Myocyte (in vitro differentiated cells): ENCODE measurements around the gene TOM1. TPM values are rescaled to one million over a fixed set of nuclear protein-coding genes. Genes with fewer than 3 reads are reported as not detected.

Experiments used
- DNase-seq: peaks from one replicate; pipeline ENCODE4 v3.0.0-alpha.2; 2012; ENCODE audit warnings: low read depth
- total RNA-seq: library from RNA; depleted of rRNA; stranded (reverse); fragments of >200 nt; gene quantifications from 2 replicates; pipeline ENCODE4 v1.2.3, GENCODE V29; 2014

TOM1 gene
- total RNA-seq, 1 donor from 2014 or later, result 162 TPM

DNA sequence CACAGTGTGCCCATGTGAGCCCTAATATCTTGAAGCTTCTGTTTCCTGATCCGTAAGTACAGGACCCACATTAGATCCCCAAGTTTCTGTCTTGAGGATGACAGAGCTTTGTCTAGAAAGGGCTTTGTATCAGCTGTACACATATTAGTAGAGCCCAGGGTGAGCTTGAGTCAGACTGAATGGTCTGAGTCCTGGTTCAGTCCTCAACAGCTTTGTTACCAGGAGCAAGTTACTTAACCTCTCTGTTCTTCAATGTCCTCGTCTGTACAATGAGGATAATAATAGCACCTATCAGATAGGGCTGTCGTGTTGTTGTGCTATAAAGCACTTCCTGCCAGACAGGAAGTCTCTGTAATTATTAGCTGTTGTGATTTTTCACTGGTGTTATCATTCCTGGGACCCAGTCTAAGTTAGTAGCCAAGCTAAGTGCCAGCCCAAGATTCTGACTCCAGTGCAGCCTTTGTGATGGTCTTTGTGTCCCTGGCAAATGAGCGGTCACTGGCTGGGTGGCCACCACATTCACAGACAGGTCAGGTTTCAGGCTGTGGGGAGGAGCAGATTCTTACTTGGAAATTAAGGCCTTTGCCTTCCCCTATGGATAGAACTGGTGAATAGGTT lies 6.8 kb downstream of the TOM1 start:
- DNase-seq, result peak; percentile 62

GRCh38 chr22:35307372-35307771 lies 7.7 kb downstream of the TOM1 start:
- no peak for DNase-seq

GRCh38 chr22:35307892-35308291 lies 8.2 kb downstream of the TOM1 start:
- no peak for DNase-seq

GRCh38 chr22:35308480-35309021 lies 8.9 kb downstream of the TOM1 start:
- no peak for DNase-seq

DNA sequence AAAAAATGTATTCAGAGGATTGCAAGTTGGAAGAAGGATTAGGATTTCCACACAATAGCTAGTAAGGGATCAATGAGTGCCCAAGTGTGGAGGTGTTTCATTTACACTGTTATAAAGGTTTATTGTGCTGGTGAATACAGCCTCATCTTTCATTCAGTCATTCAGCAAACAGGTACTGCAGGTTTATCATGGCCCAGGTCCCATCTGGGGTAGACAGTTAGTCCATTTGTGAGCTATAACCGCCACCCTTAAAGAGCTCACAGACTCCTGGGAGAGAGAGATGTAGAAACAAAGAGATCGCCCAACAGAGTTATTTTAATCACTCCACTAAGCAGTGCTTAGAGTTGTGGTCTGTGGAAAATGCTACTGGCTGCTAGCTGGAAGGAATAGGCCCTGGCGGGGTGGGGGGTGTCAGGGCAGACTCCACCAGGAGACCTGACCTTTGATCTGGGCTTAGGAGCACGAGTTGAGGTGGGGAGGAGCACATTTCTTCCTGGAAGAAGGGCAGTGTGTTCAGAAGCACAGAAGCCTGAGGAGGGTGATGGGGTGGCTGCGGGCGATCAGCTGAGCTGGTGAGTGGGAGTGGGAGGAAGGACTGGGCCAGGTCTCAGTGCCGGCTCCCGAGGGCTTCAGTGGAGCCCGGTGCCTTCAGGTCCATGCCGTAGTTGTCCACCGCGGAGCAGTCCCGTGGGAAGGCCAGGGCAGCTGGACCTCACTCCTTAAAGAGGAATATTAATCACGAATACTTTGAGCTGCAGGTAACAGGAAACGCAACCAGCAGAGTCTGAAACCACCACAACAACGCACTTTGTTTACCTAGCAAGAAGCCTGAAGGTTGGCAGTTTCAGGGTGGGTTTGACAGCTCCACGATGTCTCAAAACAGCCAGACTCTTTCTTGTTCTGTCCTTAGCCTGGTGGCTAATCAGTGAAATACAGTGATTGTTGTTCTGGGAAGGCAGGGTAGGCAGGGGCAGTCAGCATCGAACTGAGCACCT lies 11.2 kb downstream of the TOM1 start:
- peak; percentile 73 for DNase-seq

- DNase-seq, result no peak
Observed at GRCh38 chr22:35311551-35311999, 11.9 kb downstream of the TOM1 start.

DNA sequence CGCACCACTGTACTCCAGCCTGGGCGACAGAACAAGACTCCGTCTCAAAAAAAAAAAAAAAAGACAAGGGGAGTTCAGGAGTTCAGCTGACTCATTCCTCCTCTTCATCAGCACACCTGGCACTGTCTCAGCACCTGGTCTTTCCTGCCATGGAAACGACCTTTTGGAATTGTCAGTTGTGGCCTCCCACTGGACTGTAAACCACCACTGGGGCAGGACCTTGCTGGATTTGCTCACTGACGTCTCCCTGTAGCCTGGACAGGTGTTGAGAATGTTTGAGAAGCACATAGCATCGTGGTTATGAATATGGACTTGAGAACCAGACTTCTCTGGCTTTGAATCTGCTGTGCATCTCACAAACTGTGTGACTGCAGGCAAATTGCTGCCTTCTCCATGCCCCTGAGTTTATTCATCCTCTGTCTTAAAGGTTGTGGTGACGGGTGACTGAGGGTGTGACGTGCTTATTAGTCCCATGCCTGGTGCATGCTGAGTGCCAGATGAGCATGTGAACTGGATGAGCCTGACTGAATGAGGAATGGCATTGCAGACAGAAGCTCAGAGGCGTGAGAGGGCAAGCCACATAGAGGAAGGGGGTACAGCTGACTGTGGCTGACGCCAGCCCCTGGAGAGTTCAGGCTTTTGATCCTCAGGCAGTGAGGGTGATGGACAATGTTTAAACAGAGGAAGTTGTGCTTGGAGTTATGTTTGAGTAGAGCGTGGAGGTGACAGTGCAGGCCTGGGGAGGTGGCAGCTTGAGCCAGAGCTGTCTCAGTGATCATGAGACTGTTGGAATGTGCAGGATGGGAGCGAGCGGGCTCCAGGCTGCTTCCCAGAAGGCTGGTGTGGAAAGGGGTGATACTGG lies 12.7 kb downstream of the TOM1 start:
- DNase-seq, result peak; percentile 86

DNA sequence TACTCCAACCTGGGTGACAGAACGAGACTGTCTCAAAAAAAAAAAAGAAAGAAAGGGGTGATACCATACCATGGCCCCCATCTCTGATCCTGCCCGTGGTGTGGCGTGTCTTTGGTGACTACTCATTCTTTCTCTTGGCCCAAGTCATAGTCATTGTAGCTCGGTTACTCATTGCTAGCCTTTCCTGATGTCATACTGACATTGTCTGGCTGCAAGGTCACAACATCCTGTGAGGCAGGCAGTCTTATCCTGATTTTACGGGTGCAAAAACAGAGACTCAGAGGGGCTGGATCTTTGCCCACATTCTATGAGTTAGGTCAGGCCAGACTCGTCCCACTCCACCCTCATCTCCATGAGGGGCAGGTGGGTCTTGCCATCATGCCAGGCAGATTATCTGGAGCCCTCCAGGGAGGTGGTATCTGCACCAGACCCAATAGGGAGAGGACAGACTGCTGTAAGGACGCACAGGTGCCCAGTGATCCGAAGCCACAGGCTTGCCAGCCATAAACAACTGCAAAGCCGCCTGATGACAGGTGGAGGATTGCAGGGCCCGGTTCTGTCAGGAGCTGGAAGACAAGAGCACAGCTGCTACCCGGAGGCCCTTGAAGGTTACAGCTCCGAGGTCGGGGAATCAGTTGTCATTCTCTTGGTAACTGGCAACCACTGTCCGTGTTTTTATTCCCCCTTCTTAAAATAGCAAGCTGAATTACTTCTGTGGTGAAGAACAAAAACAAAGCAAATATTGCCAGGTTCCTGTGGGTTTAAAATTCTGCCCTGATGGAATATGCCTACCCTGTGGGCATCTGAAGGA lies 13.8 kb downstream of the TOM1 start:
- peak; percentile 100 for DNase-seq

DNA sequence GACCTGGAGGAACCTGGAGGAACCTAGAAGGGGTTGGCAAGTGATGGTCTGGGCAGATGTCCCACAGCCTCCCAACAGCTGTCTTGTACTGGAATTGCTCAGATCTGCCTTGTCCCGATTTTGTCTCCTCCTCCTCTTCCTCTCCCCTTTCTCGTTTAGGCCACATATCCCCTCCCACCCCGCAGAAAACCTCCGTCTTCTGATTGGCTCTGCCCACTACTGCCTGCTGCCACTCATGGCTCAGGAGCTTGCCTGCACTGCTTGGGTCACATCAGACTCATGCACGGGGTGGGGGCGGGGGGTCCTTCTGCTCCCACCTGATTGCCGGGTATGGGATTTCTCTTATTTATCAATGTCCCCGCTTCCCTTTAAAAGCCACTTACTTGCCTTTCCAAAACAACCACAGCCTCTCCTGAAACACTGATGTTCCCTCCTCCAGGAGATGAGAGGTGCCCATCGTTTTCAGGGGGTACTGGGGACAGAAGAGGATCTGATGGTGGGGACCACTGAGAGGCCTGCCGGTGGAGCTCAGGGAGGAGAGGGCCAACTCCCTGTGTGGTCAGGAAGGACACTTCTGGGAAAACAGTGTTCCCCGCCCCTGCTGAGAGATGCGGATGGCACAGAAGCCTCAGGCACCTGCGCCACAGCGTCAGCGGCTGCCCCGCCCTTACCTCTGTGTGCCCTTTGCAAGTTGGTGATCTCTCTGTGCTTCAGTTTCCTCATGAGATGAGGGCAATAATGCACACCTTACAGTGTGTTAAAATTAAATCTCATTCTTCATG lies 14.7 kb downstream of the TOM1 start:
- no peak for DNase-seq

DNA sequence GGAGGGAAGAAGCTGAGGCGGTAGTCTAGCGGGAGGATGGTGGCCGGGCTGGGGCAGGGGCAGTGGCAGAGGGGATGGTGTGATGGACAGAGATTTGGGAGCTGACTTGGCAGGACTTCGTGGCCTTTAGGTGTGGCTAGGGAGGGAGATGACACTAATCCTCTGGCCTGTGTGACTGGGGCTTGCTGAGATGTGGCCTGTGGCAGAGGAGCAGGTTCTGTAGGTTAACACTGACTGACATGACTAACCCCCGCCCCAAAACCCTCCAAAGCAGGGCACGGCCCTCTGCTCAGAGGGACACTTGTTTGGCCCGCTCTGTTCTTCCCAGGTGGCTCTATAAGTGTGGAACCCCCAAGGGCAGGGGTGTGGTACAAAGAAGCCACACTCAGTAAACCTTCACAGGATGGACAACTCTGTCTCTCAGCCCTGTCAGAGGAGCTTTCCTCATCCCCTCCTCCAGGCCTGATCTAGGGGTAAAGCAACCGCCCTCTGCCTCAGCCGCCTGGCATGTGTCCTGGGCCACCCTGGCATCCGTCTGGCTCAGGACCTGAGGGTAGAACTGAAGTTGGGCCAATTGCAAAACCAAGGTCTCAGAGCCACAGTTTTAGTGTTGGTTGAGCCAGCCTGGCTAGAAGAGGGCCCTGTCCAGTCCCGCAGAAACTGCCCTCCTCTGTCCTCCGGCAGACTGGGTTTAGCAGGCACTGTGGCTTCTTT lies 15.6 kb downstream of the TOM1 start:
- peak; percentile 47 for DNase-seq

- DNase-seq, result peak; percentile 48
Observed at GRCh38 chr22:35315855-35316745, 16.4 kb downstream of the TOM1 start.

DNA sequence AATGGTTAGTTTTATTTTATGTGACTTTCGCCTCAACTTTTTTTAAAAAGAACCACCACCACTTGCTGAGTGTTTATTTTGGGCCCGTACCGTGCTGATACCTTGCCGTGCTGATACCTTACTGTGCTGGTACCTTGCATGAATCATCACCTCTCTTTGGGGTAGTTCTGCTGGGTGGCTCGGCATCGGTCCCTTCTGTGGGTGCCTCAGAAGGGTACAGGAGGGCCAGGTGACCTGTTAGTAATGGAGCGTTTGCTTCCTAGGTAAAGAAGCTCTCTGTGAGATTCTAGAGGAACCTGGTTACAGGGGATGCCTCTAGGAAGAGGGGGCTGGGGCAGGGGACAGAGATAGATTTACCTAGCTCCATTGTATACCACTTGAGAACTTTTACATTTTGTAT lies 17.1 kb downstream of the TOM1 start:
- no peak for DNase-seq

DNA sequence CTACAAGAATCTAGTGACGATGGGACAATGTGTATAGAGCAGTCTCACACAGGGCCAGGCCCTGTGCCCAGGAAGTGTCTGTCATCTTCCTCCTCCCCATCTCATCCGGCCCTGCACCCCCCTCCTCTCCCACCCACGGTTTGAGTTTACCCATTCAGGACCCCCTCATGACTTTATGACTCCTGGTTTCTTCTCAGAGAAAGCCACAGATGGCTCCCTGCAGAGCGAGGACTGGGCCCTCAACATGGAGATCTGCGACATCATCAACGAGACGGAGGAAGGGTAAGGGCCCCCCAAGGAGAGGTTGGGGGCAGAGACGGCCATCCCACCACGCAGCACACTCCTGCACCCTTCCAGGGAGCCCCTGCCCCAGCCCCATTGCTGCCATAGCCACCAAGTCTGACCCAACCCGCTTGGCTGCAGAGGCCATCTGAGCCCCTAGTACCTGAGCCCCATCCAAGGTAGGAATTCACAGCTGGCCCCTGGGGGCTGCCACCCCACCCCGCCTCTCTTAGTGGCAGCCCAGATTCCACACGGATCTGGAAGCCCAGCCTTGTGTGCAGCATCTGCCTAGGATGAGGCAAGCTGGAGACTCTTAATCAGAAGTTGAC lies 18.1 kb downstream of the TOM1 start:
- no peak for DNase-seq

DNA sequence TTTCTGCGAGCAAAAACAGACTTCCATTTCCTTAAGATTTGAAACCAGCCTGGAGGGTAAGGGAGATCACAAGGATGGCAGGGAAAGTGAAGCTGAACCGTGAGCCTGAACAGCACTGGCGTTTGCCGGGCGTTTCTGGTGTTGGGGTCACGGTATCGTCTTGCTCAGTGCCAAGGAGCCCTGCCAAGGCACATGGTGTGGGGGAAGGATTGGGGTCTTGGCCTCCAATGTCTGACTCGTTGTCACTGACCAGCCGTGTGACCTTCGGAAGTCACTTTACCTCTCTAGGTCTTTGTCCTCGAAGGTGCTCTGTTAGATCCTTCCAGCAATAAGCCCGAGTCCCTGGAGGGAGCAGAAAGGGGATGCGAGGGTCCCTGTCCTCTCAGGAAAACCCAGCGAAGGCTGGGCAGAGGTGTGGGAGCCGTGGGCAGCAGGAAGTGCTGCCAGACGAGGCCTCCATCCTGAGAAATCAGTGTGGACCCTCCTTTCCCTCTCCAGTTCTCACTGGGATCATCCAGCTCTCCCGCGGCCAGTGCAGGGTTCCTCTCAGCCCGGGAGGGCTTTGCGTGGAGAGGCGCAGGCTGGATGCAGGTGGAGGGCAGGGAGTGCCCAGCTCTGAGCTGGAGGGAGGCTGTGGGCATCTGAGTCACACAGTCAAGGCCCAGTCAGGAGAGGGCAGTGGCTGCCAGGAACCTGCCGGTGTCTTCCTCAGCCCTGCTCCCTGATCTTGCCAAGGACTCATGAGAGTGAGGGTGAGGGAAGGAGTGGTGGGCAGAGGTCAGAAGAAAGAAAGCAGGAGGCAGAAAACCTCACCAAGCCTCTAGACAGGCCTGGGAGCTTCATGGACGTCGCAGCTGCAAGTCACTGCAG lies 18.9 kb downstream of the TOM1 start:
- no peak for DNase-seq

- DNase-seq, result no peak
Observed at GRCh38 chr22:35319244-35319985, 19.7 kb downstream of the TOM1 start.

DNA sequence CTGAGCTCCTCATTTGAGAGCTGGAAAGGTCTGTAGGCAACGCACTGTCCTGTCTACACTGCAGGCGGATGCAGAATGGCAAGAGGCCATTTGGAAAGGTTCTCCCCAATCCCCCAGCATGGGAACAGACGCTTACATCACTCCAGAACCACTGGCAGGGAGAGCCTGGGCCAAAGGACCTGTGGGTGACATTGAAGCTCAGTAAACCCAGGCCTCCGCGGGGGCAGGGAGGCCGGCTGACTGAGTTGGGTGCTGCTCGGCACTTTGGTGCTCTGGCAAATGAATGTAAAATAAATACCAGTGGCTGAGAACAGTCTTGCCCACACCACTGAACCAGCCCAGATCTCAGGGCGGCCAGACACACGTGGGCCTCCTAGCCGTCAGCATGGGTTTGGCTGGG lies 22.4 kb downstream of the TOM1 start:
- DNase-seq, result no peak
